ENCODE results near the gene HERPUD1. TPM values are rescaled to one million over a fixed set of nuclear protein-coding genes. Genes with fewer than 3 reads are reported as not detected.

HERPUD1 gene
- total and polyA plus RNA-seq, 2 of the 8 experiments (the other 6 are each of a cell fraction or from before 2014, with no cell fraction given) = 23.3 to 34.7 TPM

DNA sequence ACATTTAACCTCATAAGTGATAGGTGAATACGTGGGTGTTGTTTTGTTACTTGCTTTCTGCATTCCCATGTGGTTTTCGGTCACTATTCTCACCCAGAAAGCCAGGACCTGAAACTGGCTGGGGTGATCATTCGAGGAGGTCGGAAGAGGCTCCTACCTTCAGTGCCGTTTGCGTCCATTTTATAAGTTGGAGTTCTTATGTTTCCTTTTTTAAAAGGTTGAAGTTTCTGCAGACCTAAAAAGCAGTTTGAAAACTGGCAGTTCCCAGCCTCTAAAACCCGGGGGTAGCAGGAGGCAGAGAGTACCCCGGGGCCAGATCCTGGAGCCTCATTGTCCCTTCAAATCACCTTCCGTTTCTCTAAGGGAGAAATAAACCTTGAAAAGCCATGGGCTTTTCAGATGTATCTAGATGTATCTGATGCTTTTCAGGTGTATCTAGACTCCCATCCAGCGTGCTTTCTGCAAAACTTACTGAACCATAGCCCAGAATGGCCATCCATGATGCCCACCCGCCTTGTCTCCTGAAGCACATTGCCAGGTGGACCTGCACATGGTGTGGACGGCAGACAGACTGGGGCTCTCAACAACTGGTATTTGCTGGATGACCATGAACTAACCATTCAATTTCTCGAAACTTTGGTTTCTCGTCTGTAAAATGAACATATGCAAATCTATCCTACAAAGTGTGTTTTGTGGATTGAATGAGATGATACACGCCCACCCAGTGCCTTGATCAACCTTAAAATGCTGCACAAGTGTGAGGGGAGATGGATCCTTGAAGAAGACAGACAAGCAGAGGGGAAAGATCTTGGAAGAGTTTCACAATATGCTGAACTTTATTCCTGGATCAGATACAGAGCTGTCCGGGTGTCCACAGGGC, 58.7 kb downstream of the HERPUD1 start (continued):
- TF ChIP-seq, protein P1, sequence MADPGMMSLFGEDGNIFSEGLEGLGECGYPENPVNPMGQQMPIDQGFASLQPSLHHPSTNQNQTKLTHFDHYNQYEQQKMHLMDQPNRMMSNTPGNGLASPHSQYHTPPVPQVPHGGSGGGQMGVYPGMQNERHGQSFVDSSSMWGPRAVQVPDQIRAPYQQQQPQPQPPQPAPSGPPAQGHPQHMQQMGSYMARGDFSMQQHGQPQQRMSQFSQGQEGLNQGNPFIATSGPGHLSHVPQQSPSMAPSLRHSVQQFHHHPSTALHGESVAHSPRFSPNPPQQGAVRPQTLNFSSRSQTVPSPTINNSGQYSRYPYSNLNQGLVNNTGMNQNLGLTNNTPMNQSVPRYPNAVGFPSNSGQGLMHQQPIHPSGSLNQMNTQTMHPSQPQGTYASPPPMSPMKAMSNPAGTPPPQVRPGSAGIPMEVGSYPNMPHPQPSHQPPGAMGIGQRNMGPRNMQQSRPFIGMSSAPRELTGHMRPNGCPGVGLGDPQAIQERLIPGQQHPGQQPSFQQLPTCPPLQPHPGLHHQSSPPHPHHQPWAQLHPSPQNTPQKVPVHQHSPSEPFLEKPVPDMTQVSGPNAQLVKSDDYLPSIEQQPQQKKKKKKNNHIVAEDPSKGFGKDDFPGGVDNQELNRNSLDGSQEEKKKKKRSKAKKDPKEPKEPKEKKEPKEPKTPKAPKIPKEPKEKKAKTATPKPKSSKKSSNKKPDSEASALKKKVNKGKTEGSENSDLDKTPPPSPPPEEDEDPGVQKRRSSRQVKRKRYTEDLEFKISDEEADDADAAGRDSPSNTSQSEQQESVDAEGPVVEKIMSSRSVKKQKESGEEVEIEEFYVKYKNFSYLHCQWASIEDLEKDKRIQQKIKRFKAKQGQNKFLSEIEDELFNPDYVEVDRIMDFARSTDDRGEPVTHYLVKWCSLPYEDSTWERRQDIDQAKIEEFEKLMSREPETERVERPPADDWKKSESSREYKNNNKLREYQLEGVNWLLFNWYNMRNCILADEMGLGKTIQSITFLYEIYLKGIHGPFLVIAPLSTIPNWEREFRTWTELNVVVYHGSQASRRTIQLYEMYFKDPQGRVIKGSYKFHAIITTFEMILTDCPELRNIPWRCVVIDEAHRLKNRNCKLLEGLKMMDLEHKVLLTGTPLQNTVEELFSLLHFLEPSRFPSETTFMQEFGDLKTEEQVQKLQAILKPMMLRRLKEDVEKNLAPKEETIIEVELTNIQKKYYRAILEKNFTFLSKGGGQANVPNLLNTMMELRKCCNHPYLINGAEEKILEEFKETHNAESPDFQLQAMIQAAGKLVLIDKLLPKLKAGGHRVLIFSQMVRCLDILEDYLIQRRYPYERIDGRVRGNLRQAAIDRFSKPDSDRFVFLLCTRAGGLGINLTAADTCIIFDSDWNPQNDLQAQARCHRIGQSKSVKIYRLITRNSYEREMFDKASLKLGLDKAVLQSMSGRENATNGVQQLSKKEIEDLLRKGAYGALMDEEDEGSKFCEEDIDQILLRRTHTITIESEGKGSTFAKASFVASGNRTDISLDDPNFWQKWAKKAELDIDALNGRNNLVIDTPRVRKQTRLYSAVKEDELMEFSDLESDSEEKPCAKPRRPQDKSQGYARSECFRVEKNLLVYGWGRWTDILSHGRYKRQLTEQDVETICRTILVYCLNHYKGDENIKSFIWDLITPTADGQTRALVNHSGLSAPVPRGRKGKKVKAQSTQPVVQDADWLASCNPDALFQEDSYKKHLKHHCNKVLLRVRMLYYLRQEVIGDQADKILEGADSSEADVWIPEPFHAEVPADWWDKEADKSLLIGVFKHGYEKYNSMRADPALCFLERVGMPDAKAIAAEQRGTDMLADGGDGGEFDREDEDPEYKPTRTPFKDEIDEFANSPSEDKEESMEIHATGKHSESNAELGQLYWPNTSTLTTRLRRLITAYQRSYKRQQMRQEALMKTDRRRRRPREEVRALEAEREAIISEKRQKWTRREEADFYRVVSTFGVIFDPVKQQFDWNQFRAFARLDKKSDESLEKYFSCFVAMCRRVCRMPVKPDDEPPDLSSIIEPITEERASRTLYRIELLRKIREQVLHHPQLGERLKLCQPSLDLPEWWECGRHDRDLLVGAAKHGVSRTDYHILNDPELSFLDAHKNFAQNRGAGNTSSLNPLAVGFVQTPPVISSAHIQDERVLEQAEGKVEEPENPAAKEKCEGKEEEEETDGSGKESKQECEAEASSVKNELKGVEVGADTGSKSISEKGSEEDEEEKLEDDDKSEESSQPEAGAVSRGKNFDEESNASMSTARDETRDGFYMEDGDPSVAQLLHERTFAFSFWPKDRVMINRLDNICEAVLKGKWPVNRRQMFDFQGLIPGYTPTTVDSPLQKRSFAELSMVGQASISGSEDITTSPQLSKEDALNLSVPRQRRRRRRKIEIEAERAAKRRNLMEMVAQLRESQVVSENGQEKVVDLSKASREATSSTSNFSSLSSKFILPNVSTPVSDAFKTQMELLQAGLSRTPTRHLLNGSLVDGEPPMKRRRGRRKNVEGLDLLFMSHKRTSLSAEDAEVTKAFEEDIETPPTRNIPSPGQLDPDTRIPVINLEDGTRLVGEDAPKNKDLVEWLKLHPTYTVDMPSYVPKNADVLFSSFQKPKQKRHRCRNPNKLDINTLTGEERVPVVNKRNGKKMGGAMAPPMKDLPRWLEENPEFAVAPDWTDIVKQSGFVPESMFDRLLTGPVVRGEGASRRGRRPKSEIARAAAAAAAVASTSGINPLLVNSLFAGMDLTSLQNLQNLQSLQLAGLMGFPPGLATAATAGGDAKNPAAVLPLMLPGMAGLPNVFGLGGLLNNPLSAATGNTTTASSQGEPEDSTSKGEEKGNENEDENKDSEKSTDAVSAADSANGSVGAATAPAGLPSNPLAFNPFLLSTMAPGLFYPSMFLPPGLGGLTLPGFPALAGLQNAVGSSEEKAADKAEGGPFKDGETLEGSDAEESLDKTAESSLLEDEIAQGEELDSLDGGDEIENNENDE (IDR thresholded peaks at IDR 0.05; ENCODE audit: insufficient replicate concordance, low read length) = no peak
- no peak for TF ChIP-seq ZNF274 (IDR thresholded peaks at IDR 0.05; ENCODE audit: borderline replicate concordance, extremely low read depth, low read length)
- no peak for TF ChIP-seq HDAC2 (IDR thresholded peaks at IDR 0.05; ENCODE audit: borderline replicate concordance in 1 of 2, low read depth in 2 of 2, low read length in 2 of 2)
- no peak for TF ChIP-seq BCL11A (IDR thresholded peaks at IDR 0.05; ENCODE audit: low read depth in 2 of 2, low read length in 2 of 2)
- no peak for TF ChIP-seq BACH1 (IDR thresholded peaks at IDR 0.05; ENCODE audit: low read length)
- TF ChIP-seq TCF12 (IDR thresholded peaks at IDR 0.05; ENCODE audit: low read depth, low read length) = no peak
- TF ChIP-seq CREB1 (IDR thresholded peaks at IDR 0.05) = no peak
- TF ChIP-seq POU5F1 (IDR thresholded peaks at IDR 0.05; ENCODE audit: low read depth, low read length) = no peak
- no peak for TF ChIP-seq NRF1 (IDR thresholded peaks at IDR 0.05; ENCODE audit: low read depth, low read length)
- TF ChIP-seq ASH2L (IDR thresholded peaks at IDR 0.05; ENCODE audit: low read length) = no peak
- TF ChIP-seq CBX5 (IDR thresholded peaks at IDR 0.05; ENCODE audit: low read depth, low read length) = no peak
